GM23248 (cell line): ENCODE results near the gene TMEM35B. TPM values are rescaled to one million over a fixed set of nuclear protein-coding genes. Genes with fewer than 3 reads are reported as not detected.

Source experiments
- polyA plus RNA-seq: library from polyadenylated mRNA; unstranded; fragments of >200 nt; fragmentation: Nextera tagmentation; extraction: Ambion mirVana; gene quantifications from 2 replicates; pipeline ENCODE4 v1.2.1, GENCODE V29; 2016
- small RNA-seq: library from RNA; depleted of rRNA; stranded (forward); fragments of <200 nt; gene quantifications from one replicate; pipeline ENCODE3, GENCODE V24; 2014; ENCODE audit warnings: low read depth, low replicate concordance
- total RNA-seq: library from RNA; depleted of rRNA; stranded (reverse); fragments of >200 nt; shearing (Covaris generic); gene quantifications from 2 replicates; pipeline ENCODE4 v1.2.3, GENCODE V29; 2014; rRNA removed

TMEM35B gene
- total and polyA plus RNA-seq, 2 experiments from 2014 or later: 49.9 to 114 TPM

Small RNA genes within 50 kb of the gene (small RNA-seq; reads per million reads assigned to genes)
- gene TMEM35B: not detected

Other genes with a start within 250 kb of the TMEM35B start
- not detected in 2 replicates for gene GJB5, start 230.3 kb downstream of the TMEM35B start, total RNA-seq
- gene GJB5, start 230.3 kb downstream of the TMEM35B start, polyA plus RNA-seq: 0.23 and 0.33 TPM in 2 replicates
- gene GJB4, start 225.6 kb downstream of the TMEM35B start, total RNA-seq: not detected in 2 replicates
- not detected in 2 replicates for gene GJB4, start 225.6 kb downstream of the TMEM35B start, polyA plus RNA-seq
- gene GJB3, start 204.1 kb downstream of the TMEM35B start, total RNA-seq: 0.43 TPM in 1 of 2 replicates, not detected in the other
- not detected in 2 replicates for gene GJB3, start 204.1 kb downstream of the TMEM35B start, polyA plus RNA-seq
- not detected in 2 replicates for gene GJA4, start 192.3 kb downstream of the TMEM35B start, total RNA-seq
- gene GJA4, start 192.3 kb downstream of the TMEM35B start, polyA plus RNA-seq: not detected in 2 replicates
- 17.9 and 20.4 TPM in 2 replicates for gene SMIM12, start 125.6 kb downstream of the TMEM35B start, total RNA-seq
- 50.1 and 51.6 TPM in 2 replicates for gene SMIM12, start 125.6 kb downstream of the TMEM35B start, polyA plus RNA-seq
- gene DLGAP3, start 55.7 kb downstream of the TMEM35B start, total RNA-seq: 0.11 TPM in 1 of 2 replicates, not detected in the other
- gene DLGAP3, start 55.7 kb downstream of the TMEM35B start, polyA plus RNA-seq: not detected in 2 replicates
- 9.4 and 18.2 TPM in 2 replicates for gene ZMYM6, start 46.6 kb upstream of the TMEM35B start, total RNA-seq
- gene ZMYM6, start 46.6 kb upstream of the TMEM35B start, polyA plus RNA-seq: 12.3 and 14.5 TPM in 2 replicates
- gene ZMYM1, start 94.0 kb upstream of the TMEM35B start, total RNA-seq: 13.5 and 13.6 TPM in 2 replicates
- gene ZMYM1, start 94.0 kb upstream of the TMEM35B start, polyA plus RNA-seq: 9.5 and 9.7 TPM in 2 replicates
- 104 and 129 TPM in 2 replicates for gene SFPQ, start 207.8 kb upstream of the TMEM35B start, total RNA-seq
- 52.3 and 60.5 TPM in 2 replicates for gene SFPQ, start 207.8 kb upstream of the TMEM35B start, polyA plus RNA-seq